ENCODE measurements around the gene PURA.

DNA sequence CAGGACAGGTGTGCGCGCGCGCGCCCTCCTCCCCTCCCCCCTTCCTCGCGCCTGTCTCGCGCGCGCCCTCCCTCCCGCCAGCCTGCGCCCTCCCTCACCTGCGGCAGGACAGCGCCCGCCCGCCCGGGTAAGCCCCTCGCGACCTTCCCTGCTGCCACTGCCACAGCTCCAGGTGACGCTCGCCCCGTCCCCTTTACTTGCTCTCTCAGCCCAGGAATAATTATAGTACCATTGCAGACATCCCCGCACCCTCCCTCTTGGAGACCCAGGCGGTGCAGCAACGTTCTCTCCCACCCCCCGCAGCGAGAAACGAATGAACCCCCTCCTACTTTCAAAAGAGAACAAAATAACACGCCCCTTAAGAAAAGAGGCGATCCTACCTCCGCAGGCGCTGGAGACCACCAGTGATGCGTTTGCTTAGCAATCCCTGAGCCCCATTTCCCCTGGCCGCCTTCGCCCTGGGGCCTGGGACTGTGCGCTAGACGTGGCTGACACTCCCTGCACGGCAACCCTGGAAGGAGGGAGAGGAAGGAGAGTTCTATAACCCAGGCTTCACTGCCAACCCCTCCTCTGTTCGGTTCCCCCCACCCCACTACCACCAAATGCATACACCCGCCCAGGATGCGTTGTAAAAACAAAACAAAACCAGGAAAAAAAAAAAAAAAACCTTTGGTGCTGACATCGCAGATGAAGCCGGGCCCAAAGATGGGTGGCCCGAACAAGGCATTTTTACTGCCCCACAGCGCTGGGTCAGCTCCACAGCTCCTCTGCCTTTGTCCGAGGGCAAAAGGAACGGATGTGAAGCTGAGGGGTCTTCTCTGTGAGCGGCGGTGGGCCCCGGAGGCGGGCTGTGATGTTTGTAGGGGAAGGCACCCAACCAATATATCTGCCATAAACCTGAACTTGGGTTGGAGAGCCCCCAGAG lies 5.6 kb upstream of the PURA start:
- TF ChIP-seq, protein P1, sequence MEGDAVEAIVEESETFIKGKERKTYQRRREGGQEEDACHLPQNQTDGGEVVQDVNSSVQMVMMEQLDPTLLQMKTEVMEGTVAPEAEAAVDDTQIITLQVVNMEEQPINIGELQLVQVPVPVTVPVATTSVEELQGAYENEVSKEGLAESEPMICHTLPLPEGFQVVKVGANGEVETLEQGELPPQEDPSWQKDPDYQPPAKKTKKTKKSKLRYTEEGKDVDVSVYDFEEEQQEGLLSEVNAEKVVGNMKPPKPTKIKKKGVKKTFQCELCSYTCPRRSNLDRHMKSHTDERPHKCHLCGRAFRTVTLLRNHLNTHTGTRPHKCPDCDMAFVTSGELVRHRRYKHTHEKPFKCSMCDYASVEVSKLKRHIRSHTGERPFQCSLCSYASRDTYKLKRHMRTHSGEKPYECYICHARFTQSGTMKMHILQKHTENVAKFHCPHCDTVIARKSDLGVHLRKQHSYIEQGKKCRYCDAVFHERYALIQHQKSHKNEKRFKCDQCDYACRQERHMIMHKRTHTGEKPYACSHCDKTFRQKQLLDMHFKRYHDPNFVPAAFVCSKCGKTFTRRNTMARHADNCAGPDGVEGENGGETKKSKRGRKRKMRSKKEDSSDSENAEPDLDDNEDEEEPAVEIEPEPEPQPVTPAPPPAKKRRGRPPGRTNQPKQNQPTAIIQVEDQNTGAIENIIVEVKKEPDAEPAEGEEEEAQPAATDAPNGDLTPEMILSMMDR (IDR thresholded peaks at IDR 0.05): no peak
- TF ChIP-seq POLR2AphosphoS5 (IDR thresholded peaks at IDR 0.05): no peak
- TF ChIP-seq EP300 (IDR thresholded peaks at IDR 0.05): no peak
- TF ChIP-seq POLR2A (IDR thresholded peaks at IDR 0.05): no peak

Measured in upper lobe of left lung (tissue), 4 donors.